Iris pigment epithelial cell (primary cell): ENCODE data around the gene KIF14.

Source experiments
- DNase-seq: peaks from one replicate; pipeline ENCODE4 v3.0.0-alpha.2; 2011; ENCODE audit warnings: low read depth

KIF14 gene

GRCh38 chr1:200620273-200621131 is at the start of gene KIF14:
Gene KIF14 (minus strand): TSS chr1:200620751. CDS start chr1:200618723, 2,028 bp downstream.
- peak; percentile 91 for DNase-seq

DNA sequence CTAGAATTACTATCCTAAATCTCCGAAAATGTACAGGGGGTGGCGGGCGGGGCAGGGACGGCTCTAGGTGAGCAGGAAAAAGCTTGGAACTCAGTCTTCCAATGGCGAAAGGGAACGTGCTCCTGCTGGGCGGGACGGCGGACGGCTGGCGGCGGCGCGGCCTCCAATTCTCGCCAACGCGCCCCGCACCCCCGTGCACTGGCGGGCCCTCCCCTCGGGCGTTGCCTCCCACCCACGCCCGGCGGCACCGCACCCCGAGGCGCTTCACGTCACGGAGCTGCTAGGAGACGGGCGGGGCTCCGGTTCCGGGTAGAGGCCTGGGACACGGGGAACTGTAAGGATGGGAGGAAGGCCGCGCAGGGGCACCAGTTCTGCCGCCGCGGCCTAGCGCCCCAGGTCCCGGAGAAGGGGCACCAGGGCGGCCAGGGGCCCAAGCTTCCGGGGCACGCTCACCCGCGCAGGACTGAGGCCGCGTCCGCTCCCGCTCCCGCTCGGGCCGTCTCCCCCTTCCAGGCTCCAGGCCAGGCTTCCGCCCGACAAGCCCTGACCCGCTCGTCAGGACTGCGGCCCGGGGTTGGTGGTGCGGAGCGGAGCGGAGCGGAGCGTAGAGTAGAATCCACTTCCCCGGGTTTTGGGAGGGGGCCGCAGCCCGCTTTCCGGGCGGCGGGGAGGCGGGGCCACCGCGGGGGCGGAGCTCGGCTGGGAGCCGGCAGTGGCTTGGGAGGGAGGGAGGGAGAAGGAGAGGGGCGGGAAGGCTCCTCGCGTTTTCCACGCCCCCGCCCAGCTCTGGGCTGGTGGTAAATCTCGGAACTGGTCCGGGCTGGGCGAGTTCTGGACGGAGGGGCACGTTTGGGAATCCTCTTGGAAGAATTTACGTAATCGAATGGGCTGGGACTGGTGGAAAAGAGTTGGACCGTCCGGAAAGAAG is 49.0 kb upstream of the KIF14 start, which contains the start of gene DDX59:
Gene DDX59, minus strand, starts transcription at position 594 of the 928 bp plus-strand sequence. CDS start 3,167 bp downstream, outside the sequence.
- peak; percentile 97 for DNase-seq

DNA sequence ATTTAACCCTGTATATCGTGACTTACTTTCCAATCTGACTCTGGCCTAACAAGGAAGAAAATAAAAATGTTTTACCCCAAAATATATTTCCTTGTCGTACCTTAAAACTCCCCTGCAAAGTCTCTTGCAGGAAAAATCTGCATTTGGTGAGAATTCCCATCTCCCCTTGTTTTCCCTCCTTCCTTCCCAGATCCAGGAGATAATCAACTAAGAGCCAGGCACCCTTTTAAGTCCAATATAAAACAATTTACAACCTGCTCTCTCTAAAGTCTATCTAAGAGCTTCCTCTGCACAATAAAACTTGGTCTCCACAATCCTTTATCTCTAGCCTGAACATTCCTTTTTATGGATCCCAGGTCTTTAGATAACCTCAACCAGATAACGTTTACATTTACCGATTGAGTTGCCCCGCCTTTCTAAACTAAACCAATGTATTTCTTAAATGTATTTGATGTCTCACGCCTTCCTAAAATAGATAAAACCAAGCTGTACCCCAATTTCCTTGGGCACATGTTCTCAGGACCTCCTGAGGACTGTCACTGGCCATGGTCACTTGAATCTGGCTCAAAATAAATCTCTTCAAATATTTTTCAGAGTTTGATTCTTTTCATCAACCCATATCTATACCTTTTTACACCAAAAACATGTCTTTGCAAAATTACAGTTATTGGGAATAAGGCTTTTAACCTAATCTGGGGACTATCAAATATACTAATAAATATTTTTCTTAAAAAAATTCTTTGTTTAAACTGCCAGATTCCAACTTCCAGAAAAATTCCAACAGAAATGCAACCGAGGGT is 48.2 kb upstream of the KIF14 start:
- DNase-seq: no peak

- DNase-seq: no peak
Observed at GRCh38 chr1:200666309-200666708, 45.8 kb upstream of the KIF14 start.

DNA sequence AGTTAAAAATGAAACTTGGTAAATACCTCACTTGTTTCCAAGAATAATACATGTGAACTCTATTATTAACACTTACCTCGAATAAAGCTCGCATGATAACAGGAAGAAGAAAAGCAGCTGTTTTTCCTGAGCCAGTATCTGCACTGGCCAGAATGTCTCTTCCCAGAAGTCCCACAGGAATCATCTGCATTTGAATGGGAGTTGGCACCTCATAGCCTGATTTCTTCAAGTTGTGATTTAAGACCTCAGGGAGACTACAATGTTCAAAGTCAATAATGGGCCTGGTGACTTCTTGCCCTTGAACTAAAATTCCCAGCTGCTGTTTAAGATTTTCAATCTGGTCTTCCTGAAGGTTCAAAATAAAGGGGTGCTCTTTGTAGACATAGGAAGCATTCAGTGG is 45.3 kb upstream of the KIF14 start:
- DNase-seq: no peak

DNA sequence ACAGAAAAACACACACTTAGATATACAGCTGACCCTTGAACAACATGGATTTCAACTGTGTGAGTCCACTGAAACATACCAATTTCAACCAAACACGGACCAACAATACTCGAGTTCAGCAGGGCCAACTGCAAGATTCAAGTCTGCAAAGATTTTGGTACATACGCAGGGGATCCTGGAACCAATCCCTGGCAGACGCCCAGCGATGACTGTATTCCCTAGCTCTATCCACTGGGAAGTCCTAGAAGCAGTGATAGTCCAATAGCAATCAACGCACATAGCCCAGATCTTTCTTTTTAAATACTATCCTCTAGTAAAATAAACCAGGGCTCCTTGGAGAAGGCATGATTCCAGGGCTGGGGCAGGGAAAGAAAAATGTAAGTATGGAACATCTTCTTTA is 40.2 kb upstream of the KIF14 start:
- no peak for DNase-seq

- peak; percentile 59 for DNase-seq
Observed at GRCh38 chr1:200659269-200659668, 38.7 kb upstream of the KIF14 start.

DNA sequence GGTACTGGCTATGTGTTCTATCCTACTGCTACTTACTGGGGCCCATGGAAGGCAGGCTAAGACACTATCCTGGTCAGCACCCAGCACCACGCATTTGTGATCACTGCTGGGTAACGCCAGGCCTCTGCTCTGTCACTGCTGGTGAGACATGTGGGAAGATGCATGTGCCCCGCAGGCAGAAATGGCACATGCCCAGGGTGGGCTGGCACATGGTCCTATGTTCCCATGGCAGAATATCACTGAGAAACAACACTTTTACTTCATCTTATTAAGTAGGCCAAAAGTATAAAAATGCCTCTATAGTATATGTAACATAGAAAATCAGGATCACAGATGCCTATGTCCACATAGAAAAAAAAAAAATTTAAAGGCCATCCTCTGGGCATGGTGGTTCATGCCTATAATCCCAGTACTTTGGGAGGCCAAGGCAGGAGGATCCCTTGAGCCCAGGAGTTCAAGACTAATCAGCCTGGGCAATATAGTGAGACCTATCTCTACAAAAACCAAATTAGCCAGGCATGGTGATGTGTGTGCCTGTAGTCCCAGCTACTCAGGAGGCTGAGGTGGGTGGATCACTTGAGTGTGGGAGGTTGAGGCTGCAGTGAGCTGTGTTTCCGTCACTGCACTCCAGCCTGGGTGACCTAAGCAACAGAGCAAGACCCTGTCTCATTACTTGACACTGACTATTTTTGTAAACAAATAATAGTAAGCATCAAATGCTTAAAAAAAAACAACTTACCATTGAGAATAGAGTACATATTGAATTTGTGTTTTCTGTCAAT is 37.7 kb upstream of the KIF14 start:
- no peak for DNase-seq

- DNase-seq: no peak
Observed at GRCh38 chr1:200654660-200655059, 34.1 kb upstream of the KIF14 start.

DNA sequence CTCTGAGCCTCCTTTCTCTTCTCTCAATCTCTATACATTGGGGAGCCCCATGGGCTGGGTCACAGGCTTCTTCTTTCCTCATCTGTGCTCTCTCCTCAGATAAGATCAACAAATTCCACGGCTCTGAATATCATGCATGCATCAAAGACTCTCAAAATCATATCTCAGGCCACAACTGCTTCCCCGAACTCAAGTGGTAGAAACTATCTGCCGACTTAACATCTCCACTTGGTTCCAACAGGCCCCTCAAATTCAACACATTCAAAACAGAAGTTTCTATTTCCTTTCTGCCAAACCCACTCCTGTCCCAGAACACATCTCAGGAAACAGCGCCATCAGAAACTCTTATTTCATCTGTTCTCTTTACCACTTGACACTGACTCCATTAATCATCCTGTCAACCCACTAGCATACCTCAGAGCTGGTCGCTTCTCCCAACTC is 32.5 kb upstream of the KIF14 start:
- no peak for DNase-seq

GRCh38 chr1:200652378-200652777 is 31.8 kb upstream of the KIF14 start:
- no peak for DNase-seq

GRCh38 chr1:200646515-200646914 is 26.0 kb upstream of the KIF14 start:
- no peak for DNase-seq

DNA sequence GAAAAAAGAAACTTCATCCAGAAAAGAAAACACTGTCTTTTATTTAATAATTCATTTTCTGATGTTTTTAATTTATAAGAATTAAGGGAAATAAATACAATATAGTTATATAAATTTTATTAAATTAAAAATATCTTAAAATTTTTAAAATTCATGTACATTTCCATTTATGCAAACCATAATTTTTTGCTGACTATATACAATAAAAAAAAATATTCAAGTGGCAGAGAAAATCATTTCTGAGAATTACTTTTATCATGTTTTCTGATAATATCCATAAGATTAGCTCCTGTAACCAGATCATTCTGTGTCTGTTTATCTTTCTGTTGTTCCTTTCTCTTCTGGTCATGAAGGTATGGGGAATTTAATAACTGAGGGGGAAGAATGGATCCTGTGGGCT is 23.5 kb upstream of the KIF14 start:
- DNase-seq: no peak

GRCh38 chr1:200642481-200642880 is 21.9 kb upstream of the KIF14 start:
- no peak for DNase-seq

GRCh38 chr1:200640963-200641401 is 20.4 kb upstream of the KIF14 start:
- DNase-seq: peak; percentile 58

DNA sequence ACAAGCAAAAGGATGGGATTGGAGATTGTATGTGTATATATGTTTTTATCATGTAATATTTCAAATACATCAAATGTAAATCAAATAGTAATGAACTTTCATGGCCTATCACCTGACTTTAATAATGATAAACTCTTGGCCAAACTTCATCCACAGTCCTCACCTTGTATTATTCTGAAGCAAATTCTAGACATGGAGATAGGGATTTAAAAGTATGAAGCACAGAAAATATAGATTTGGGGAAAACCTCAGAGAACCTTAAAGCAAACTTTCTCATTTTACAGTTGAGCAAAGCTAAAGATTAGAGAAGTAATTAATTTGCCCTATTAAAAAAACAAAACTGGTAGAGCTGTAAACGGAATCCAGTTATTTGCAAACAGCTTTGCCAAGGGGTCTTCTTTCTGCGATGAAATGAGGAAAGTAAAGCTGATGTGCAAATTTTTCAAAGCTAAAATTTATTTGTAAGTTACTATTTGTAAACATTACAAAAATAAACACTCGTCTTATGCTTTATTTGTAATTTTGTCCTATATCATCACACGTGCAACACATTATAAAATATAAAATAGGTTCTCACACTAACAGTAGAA is 19.9 kb upstream of the KIF14 start:
- DNase-seq: no peak

GRCh38 chr1:200638073-200638472 is 17.5 kb upstream of the KIF14 start:
- no peak for DNase-seq

DNA sequence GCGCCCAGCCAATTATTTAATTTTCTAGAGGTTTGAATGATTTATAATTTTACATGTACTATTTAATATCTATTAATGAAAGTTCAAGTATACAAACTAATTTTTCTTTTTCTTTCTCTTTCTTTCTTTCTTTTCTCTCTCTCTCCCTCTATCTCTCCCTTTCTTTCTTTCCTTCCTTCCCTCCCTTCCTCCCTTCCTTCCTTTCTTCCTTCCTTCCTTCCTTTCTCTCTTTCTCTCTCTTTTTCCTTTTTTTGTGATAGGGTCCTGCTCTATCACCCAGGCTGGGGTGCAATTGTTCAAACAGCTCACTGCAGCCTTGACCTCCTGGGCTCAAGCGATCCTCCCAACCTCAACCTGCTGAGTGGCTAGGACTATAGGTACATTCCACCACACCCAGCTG is 16.1 kb upstream of the KIF14 start:
- no peak for DNase-seq

- DNase-seq: no peak
Observed at GRCh38 chr1:200634261-200635122, 13.9 kb upstream of the KIF14 start.

GRCh38 chr1:200631375-200631774 is 10.8 kb upstream of the KIF14 start:
- no peak for DNase-seq
